ENCODE measurements around the gene TNS1.

The TNS1 gene

GRCh38 chr2:217998926-217999594 is 3.7 kb downstream of the TNS1 start:
- DNase-seq (ENCODE audit: low read depth, low spot score), result no peak

GRCh38 chr2:217997510-217997909 is 5.3 kb downstream of the TNS1 start:
- no peak for DNase-seq (ENCODE audit: low read depth, low spot score)

- DNase-seq (ENCODE audit: low read depth, low spot score), result peak; percentile 70
These were observed 6.4 kb downstream of the TNS1 start for GRCh38 chr2:217996361-217996760.

- no peak for DNase-seq (ENCODE audit: low read depth, low spot score)
These were observed 7.0 kb downstream of the TNS1 start for GRCh38 chr2:217995731-217996231.

DNA sequence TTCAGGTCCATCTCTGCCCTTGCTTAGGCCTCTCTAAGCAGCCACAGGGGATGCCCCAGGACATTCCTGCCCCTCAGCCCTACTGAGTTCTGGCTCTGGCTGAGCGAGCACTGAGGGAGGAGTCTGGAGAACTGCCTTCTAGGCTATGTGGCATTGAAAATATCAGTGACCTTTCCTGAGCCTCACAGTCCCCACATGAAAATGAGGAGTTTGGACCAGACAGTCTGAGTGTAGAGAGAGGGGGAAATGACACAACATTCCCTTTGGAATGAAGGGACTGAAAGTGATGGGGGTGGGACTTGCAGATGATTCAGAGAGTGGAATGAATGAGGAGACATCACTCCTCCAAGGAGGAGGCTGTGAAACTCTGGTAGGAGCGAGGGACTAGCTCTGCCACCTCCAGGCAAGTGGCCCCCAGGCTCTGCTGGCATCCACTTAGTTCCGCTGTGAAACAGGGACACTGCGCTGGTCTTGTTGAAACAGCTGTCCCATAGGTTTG is 8.0 kb downstream of the TNS1 start:
- DNase-seq (ENCODE audit: low read depth, low spot score), result peak; percentile 72

DNA sequence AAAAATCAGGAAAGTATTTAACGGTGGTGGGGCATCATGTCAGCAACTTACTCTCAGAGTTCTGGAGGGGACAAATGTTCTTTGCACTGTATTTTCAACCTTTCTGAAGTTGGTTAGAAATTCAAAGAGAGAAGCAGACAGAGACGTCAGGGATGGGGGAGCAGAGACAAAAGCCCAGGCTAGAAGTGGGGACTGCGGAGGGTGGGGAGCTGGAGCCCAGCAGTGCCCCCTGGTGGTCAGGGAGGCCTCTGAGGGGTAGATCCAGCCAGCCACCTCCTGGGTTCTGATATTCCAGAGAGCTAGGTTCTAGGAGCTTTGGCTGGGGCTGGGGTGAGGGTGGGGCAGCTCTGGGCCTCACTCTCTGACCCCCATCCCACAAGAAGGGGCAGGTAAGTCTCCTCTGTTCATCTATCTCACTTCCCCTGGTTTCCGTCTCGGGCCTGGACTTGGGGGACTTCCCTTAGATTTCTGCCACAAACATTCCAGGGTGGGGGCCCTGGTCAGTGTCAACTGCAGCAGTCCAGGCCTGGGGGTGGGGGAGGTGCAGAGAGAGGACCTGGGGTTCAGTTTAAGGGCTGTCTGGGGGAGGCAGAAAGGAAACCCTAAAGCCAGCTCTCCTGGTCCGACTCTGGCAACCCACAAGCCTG is 8.9 kb downstream of the TNS1 start:
- DNase-seq (ENCODE audit: low read depth, low spot score), result peak; percentile 73

- no peak for DNase-seq (ENCODE audit: low read depth, low spot score)
These were observed 9.7 kb downstream of the TNS1 start for GRCh38 chr2:217993138-217993537.

DNA sequence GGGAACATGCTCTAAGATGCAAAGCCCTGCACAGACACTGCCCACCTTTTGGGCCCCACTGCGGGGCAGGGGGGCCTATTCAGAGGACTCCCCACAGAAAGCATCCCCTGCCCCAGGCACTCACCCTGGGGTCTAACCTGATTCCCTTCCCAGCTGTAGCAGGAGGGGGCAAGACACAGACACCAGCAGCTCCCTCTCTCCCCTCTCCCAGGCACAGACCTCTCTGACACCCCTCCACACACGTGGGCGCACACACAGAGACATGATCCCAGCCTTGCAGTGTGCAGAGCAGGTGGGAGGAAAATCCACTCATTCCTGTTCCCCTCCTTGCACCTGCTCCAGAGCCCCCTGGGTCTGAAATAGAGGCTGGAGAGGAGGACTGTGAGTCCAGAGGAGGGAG is 10.7 kb downstream of the TNS1 start:
- no peak for DNase-seq (ENCODE audit: low read depth, low spot score)

- DNase-seq (ENCODE audit: low read depth, low spot score), result no peak
These were observed 11.9 kb downstream of the TNS1 start for GRCh38 chr2:217990791-217991465.

GRCh38 chr2:217990389-217990788 is 12.4 kb downstream of the TNS1 start:
- no peak for DNase-seq (ENCODE audit: low read depth, low spot score)

DNA sequence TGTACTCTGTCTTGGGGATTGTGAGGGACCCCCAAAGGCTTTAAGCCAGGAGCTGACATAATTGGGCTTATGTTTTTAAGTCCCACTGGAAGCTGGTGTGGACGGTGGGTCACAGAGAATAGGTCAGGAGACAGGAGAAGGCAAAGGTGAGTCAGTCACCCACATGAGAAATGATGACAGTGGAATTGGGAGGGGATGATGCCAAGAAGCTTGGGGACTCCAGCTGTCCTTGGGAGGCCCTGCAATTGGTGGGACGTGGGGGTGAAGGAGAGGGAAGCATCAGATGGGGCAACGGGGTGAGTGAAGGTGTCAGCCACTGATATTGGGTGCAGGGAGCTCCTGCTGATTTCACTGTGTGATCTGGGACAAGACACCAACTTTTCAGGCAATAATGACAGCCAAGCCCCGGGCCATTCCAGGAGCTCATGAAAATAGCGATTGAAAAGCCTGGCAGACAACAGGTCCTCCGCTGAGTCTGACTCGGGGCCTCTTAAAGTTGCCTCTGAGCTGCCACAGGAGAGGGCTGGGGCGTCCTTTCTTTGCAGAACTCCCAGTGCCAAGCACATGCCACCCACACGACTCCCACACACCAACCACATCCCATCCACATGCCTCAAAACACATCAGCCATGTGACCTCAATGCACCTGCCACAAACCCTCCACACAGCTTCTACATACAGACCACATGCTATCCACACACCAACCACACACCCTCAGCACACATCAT is 13.4 kb downstream of the TNS1 start:
- no peak for DNase-seq (ENCODE audit: low read depth, low spot score)

- peak; percentile 75 for DNase-seq (ENCODE audit: low read depth, low spot score)
These were observed 14.0 kb downstream of the TNS1 start for GRCh38 chr2:217988840-217989204.

- DNase-seq (ENCODE audit: low read depth, low spot score), result peak; percentile 88
These were observed 14.6 kb downstream of the TNS1 start for GRCh38 chr2:217988014-217988839.

DNA sequence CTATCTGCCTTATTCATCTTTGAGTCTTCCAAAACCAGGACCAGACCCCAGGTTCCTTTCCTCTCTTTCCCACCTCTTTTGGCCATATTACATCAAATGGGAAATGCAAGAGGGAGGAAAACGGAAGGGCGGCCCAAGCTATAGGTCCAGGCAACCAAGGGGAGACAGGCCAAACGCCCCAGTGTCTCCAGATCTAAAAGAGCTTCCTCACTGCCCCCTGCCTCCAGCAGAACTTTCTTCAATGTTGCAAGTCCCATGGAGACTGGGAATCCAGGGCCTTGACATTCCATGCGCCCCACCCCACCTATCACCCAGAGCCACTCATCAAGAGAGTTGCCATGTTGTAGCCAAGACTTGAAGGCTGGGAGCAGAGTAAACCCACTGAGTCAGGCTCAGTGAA is 15.4 kb downstream of the TNS1 start:
- no peak for DNase-seq (ENCODE audit: low read depth, low spot score)

DNA sequence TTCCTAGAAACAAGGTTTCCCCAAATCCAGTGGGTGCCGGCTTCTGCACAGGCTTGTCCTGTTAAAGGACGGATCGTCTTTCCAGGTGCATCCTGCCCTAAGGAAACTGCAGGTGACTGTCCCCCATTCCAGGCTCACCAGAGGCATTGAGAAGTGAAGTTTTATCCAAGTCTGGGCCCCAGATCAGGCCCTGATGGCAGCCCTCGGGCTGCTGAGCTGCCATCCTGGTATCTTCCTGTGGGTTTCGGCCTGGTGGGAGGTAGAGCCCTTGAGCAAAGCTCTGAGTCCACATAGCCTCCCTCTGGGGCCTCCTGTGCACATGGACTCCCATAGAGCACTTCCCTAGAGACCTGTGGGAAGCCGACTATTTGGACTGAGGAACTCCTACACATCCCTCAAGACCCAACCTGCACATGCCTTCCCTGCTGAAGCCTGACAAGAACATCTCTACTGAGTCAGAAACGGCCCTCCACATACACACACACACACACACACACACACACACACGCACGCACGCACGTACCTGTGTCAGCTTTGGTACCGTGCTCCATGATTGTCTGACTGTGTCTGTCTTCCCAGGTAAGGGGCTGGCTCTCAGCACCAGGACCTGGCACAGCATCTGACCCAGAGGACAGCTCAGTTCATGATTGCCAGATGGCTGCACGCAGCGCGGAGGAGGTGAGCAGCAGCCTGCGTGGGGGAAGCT is 16.4 kb downstream of the TNS1 start:
- DNase-seq (ENCODE audit: low read depth, low spot score), result no peak

GRCh38 chr2:217983276-217984233 is 19.2 kb downstream of the TNS1 start:
- no peak for DNase-seq (ENCODE audit: low read depth, low spot score)

- no peak for DNase-seq (ENCODE audit: low read depth, low spot score)
These were observed 20.8 kb downstream of the TNS1 start for GRCh38 chr2:217981971-217982370.

GRCh38 chr2:217981084-217981730 is 21.6 kb downstream of the TNS1 start:
- DNase-seq (ENCODE audit: low read depth, low spot score), result peak; percentile 62

DNA sequence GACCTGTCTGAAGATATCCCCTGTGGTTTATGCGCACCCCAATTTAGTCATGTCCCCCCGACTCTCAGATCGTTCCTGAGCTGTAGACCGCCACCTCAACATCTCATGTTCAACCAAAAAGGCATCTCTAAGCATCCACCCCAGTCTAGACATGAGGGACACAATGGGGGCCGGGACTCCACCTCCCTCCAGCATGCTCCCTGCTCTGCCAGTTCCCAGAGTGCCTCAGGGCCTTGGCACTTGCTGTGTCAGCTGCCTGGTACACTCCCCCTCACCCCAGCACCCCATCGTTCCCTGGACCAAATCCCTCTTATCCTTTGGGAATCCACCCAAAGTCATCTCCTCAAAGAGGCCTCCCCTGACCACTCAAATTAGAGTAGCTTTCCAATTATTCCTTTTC is 22.2 kb downstream of the TNS1 start:
- DNase-seq (ENCODE audit: low read depth, low spot score), result no peak
